Natural killer cell (primary cell): ENCODE data around the gene SLC44A1. TPM values are rescaled to one million over a fixed set of nuclear protein-coding genes. Genes with fewer than 3 reads are reported as not detected.

Experiments used
- ATAC-seq, 3 donors: fragments of 150-1000 bp in 2 of 3; fragments of 200-7000 bp in 1 of 3; cut with Tn5 transposase; 1 replicate in 1 of 3; 2 replicates in 2 of 3; pipeline ENCODE4 v1.10.0; 2021; ENCODE audit warnings: mild to moderate bottlenecking in 2 of 3, moderate library complexity in 2 of 3
- DNase-seq, 2 donors: peaks; one replicate each; pipeline versions ENCODE4 v3.0.0 to v3.0.0-alpha.2; 2013 to 2021; ENCODE audit warnings: mixed read lengths in 1 of 2
- H3K27ac ChIP-seq: one replicate; pipeline ENCODE4 v1.5.1; 2013; ENCODE audit warnings: mild to moderate bottlenecking, low read length
- H3K27me3 ChIP-seq: one replicate; pipeline ENCODE4 v1.6.1; 2013; ENCODE audit warnings: low read length; ENCODE audit not compliant: control insufficient read depth, insufficient read depth
- H3K36me3 ChIP-seq: one replicate; pipeline ENCODE4 v1.6.1; 2013; ENCODE audit warnings: low read length; ENCODE audit not compliant: control insufficient read depth, insufficient read depth
- H3K4me1 ChIP-seq: one replicate; pipeline ENCODE4 v1.6.1; 2013; ENCODE audit warnings: low read length; ENCODE audit not compliant: control insufficient read depth, insufficient read depth
- H3K4me3 ChIP-seq: one replicate; pipeline ENCODE4 v1.5.1; 2013; ENCODE audit warnings: low read length
- H3K9me3 ChIP-seq: one replicate; pipeline ENCODE4 v1.6.1; 2013; ENCODE audit warnings: low read length; ENCODE audit not compliant: control insufficient read depth, insufficient read depth
- H3K27ac Mint-ChIP-seq, 2 donors: one replicate each; pipeline ENCODE4 v1.8.0; 2022; ENCODE audit warnings: mild to moderate bottlenecking in 2 of 2, mixed read lengths in 2 of 2, moderate library complexity in 1 of 2
- H3K27me3 Mint-ChIP-seq, 2 donors: one replicate each; pipeline ENCODE4 v1.8.0; 2022; ENCODE audit warnings: low read depth in 2 of 2, mixed read lengths in 2 of 2
- H3K36me3 Mint-ChIP-seq: one replicate; pipeline ENCODE4 v1.8.0; 2022; ENCODE audit warnings: mixed read lengths
- H3K4me1 Mint-ChIP-seq, 2 donors: one replicate each; pipeline ENCODE4 v1.8.0; 2022; ENCODE audit warnings: mixed read lengths in 2 of 2
- H3K4me3 Mint-ChIP-seq: one replicate; pipeline ENCODE4 v1.8.0; 2022; ENCODE audit warnings: mild to moderate bottlenecking, moderate library complexity, mixed read lengths
- H3K9me3 Mint-ChIP-seq, 2 donors: one replicate each; pipeline ENCODE4 v1.8.0; 2022; ENCODE audit warnings: mixed read lengths in 2 of 2
- CTCF ChIP-seq: fragments of 200-600 bp; IDR thresholded peaks from one replicate; pipeline ENCODE4 v1.8.0; 2022; ENCODE audit warnings: antibody characterized with exemption
- WGBS: methylation state at CpG from one replicate; pipeline ENCODE4 v1.1.7; 2013; ENCODE audit warnings: missing lambda C conversion rate; ENCODE audit not compliant: insufficient coverage; 5-methylcytosine and 5-hydroxymethylcytosine counted together
- intact Hi-C: fragments of 100-400 bp; cut with micrococcal nuclease; formaldehyde crosslinking; loops from one replicate; pipeline ENCODE4 v1.14.2; 2022
- total RNA-seq, 4 donors: library from RNA; stranded (reverse); fragments of 120-200 nt in 1 of 4; gene quantifications; one replicate each; pipeline versions ENCODE4 v1.2.3 to v1.2.4, GENCODE V29; 2013 to 2022

Gene SLC44A1
- total RNA-seq, 3 donors from 2014 or later (not counting 1 experiment from before 2014, with no cell fraction given) = 7.1 to 8.3 (median 7.9) TPM

- H3K27me3 Mint-ChIP-seq = peaks cover 0 to 4% of the 10 kb centered on the region in 2 donors
- H3K9me3 Mint-ChIP-seq = no peaks in the 10 kb centered on the region
- 78% methylated on average over 2 of the region's 2 CpGs for WGBS
- no peak for DNase-seq
- no peaks in the 10 kb centered on the region for H3K4me1 Mint-ChIP-seq
- no peaks in the 10 kb centered on the region for H3K27me3 ChIP-seq
- H3K36me3 ChIP-seq = no peaks in the 10 kb centered on the region
- H3K36me3 Mint-ChIP-seq = no peaks in the 10 kb centered on the region
- intact Hi-C loops = no loop called here
- no peak for TF ChIP-seq CTCF
- no peak overlapping the region for H3K4me3 ChIP-seq
- no peaks in the 10 kb centered on the region for H3K9me3 ChIP-seq
- no peak for ATAC-seq
- no peak overlapping the region for H3K4me3 Mint-ChIP-seq
- no peak overlapping the region for H3K27ac Mint-ChIP-seq
- no peaks in the 10 kb centered on the region for H3K4me1 ChIP-seq
- H3K27ac ChIP-seq = no peak overlapping the region
Measured at GRCh38 chr9:105421154-105421553, 176.7 kb downstream of the SLC44A1 start.

- no peaks in the 10 kb centered on the region for H3K9me3 ChIP-seq
- peaks cover 0 to 4% of the 10 kb centered on the region in 2 donors for H3K27me3 Mint-ChIP-seq
- no peak for TF ChIP-seq CTCF
- no peak for ATAC-seq
- H3K4me3 Mint-ChIP-seq = no peak overlapping the region
- H3K27me3 ChIP-seq = no peaks in the 10 kb centered on the region
- WGBS = 94% methylated on average over 5 of the region's 5 CpGs
- no peaks in the 10 kb centered on the region for H3K4me1 Mint-ChIP-seq
- no peaks in the 10 kb centered on the region for H3K4me1 ChIP-seq
- H3K27ac ChIP-seq = no peak overlapping the region
- no peak overlapping the region for H3K27ac Mint-ChIP-seq
- intact Hi-C loops = no loop called here
- H3K9me3 Mint-ChIP-seq = no peaks in the 10 kb centered on the region
- DNase-seq = no peak
- H3K36me3 ChIP-seq = no peaks in the 10 kb centered on the region
- no peak overlapping the region for H3K4me3 ChIP-seq
- H3K36me3 Mint-ChIP-seq = no peaks in the 10 kb centered on the region
Measured at GRCh38 chr9:105421864-105422263, 177.4 kb downstream of the SLC44A1 start.

GRCh38 chr9:105425816-105426433, 181.5 kb downstream of the SLC44A1 start:
- Histone ChIP-seq H3K4me3 (no peak overlapping the region), H3K36me3 (no peaks in the 10 kb centered on the region), H3K4me1 (no peaks in the 10 kb centered on the region), H3K9me3 (no peaks in the 10 kb centered on the region), H3K27me3 (no peaks in the 10 kb centered on the region), H3K27ac (no peak overlapping the region)
- Mint-ChIP-seq H3K27me3 (peaks cover 0 to 4% of the 10 kb centered on the region in 2 donors), H3K36me3 (no peaks in the 10 kb centered on the region), H3K4me1 (no peaks in the 10 kb centered on the region), H3K4me3 (no peak overlapping the region), H3K27ac (no peak overlapping the region), H3K9me3 (no peaks in the 10 kb centered on the region)
- intact Hi-C loops = no loop called here
- no peak for TF ChIP-seq CTCF
- WGBS = 88% methylated on average over 2 of the region's 2 CpGs
- no peak for ATAC-seq
- no peak for DNase-seq

- Mint-ChIP-seq H3K27ac (no peak overlapping the region), H3K36me3 (no peaks in the 10 kb centered on the region)
- intact Hi-C loops = no loop called here
Measured at GRCh38 chr9:105426657-105427056, 182.2 kb downstream of the SLC44A1 start.

More at GRCh38 chr9:105426657-105427056, 182.2 kb downstream of the SLC44A1 start:
- no peaks in the 10 kb centered on the region for H3K36me3 ChIP-seq
- H3K4me1 ChIP-seq = no peaks in the 10 kb centered on the region
- no peaks in the 10 kb centered on the region for H3K9me3 ChIP-seq
- Mint-ChIP-seq H3K4me3 (no peak overlapping the region), H3K9me3 (no peaks in the 10 kb centered on the region), H3K27me3 (peaks cover 0 to 4% of the 10 kb centered on the region in 2 donors), H3K4me1 (no peaks in the 10 kb centered on the region)
- no peak for TF ChIP-seq CTCF
- 82% methylated on average over 2 of the region's 3 CpGs for WGBS
- H3K27me3 ChIP-seq = no peaks in the 10 kb centered on the region
- H3K27ac ChIP-seq = no peak overlapping the region
- no peak overlapping the region for H3K4me3 ChIP-seq
- ATAC-seq (no peak), DNase-seq (no peak)
